ENCODE measurements around the gene CLCNKA.
A peak's percentile ranks its signal among the peaks of the same experiment; 100 is the strongest.

Gene CLCNKA

DNA sequence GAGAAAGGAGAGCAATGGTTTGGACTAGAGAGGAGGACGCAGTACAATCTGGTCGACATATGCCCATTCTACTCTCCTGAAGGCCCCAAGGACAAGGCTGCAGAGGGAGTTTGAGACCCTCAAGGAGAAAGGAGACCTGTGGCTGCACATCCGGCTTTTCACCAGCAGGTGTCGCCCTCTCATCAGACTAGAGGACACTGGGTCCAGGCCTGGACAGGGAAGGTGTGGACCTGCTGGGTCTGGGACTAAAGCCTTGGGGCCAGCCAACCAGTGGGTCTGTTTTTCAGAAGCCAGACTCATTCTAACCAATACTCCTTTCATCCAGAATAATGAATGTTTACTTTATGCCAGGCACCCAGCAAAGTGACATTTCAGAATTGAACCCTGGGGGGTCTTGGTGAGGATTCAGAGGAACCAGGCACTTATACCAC lies 12.8 kb upstream of the CLCNKA start:
- H3K4me3 ChIP-seq (ENCODE audit: low read depth, low read length) = no peak overlapping the region
- TF ChIP-seq, protein P1, sequence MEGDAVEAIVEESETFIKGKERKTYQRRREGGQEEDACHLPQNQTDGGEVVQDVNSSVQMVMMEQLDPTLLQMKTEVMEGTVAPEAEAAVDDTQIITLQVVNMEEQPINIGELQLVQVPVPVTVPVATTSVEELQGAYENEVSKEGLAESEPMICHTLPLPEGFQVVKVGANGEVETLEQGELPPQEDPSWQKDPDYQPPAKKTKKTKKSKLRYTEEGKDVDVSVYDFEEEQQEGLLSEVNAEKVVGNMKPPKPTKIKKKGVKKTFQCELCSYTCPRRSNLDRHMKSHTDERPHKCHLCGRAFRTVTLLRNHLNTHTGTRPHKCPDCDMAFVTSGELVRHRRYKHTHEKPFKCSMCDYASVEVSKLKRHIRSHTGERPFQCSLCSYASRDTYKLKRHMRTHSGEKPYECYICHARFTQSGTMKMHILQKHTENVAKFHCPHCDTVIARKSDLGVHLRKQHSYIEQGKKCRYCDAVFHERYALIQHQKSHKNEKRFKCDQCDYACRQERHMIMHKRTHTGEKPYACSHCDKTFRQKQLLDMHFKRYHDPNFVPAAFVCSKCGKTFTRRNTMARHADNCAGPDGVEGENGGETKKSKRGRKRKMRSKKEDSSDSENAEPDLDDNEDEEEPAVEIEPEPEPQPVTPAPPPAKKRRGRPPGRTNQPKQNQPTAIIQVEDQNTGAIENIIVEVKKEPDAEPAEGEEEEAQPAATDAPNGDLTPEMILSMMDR (IDR thresholded peaks at IDR 0.05; ENCODE audit: borderline replicate concordance, insufficient read depth, low read depth, low read length) = peak; percentile 96

DNA sequence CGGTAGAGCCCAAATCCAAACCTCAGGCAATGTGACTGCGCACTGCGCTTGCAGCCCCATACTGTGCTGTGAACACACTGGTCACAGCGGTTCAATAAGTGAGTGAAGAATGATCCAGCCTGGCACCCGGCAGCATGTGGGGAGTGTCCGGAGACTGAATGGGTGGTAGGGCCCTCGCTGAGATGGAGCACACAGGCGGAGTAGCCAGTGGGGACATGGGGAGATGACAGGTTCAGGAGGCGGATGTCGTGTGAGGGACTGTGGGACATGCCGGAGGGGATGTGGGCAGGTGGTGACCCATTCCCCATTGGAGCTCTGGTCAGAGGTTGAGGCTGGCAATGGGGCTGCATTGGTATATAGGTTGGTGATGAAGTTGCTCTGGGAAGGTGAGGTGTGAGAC lies 12.2 kb upstream of the CLCNKA start:
- TF ChIP-seq, protein P1 (IDR thresholded peaks at IDR 0.05; ENCODE audit: borderline replicate concordance, insufficient read depth, low read depth, low read length) = no peak

DNA sequence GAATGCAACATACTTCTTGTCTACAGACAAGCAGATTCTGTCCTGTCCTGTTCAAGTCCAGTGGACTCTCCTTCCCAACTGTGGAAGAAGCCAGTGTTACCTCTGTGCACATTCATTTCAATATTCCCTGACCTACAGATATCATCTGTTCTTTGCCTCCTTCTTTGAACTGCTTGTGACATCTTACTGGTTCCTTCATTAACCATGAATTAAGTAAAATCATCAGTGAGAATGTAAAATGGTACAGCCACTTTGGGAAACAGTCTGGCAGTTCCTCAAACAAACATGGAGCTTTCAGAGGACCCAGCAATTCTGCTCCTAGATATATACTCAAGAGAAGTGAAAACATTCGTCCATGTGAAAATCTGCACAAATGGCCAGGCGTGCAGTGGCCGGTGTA lies 11.0 kb upstream of the CLCNKA start:
- TF ChIP-seq, protein P1 (IDR thresholded peaks at IDR 0.05; ENCODE audit: borderline replicate concordance, insufficient read depth, low read depth, low read length) = no peak
- H3K4me3 ChIP-seq (ENCODE audit: low read depth, low read length) = no peak overlapping the region

More for the DNA sequence above, 12.2 kb upstream of the CLCNKA start:
- H3K4me3 ChIP-seq (ENCODE audit: low read depth, low read length) = no peak overlapping the region

DNA sequence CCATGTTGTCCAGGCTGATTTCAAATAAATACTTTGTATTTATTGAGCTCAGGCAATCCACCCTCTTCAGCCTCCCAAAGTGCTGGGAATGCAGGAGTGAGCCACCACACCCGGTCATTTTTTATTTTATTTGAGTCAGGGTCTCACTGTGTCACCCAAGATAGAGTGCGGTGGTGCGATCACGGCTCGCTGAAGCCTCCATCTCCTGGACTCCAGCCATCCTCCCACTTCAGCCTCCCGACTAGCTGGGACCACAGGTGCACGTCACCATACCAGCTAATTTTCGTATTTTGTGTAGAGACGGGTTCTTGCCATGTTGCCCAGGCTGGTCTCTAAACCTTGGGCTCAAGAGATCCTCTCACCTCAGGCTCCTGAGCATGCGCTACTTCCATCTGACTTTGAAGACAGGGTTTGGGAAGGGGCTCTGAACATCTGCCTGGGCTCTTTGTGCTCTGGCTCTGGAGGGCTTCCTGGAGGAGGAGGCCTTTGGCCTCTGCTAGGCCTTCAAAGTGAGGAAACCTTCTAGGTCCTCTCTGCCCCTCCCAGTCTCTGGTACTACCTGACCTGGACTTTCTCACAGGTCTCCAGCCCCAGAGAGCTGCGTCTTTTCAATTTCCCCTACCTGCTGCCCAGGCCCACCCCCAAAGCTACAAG lies 9.8 kb upstream of the CLCNKA start:
- TF ChIP-seq, protein P1 (IDR thresholded peaks at IDR 0.05; ENCODE audit: borderline replicate concordance, insufficient read depth, low read depth, low read length) = no peak
- no peak overlapping the region for H3K4me3 ChIP-seq (ENCODE audit: low read depth, low read length)

DNA sequence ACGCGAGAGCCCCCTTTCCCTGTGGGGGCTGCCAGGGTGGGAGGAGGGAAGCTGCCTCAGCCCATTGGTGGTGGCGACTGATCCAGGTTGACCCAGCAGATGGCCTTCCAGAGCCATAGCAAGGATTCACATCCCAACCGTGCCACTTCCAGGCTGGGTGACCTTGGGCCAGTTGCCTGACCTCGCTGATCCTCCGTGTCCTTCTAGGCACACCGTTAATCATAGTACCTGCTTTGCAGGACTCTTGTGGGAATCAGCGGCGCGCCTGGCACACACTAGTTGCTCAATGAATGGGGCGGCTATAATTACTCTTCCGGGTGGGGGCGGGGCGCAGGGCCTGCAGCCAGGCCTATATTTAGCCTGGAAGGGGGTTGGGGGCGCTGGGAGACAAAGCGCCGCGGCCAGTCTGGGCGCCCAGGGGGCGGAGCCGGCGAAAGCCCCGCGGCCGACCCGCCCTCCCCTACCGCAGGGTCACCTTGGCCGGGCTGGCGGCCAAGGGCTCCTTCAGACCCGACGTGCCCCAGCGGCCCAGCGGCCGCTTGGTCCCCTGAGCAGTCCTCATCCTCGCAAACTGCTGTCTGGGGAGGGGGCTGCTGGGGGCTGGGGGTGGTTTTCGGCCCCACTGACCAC lies 9.1 kb upstream of the CLCNKA start:
- TF ChIP-seq, protein P1 (IDR thresholded peaks at IDR 0.05; ENCODE audit: borderline replicate concordance, insufficient read depth, low read depth, low read length) = no peak
- H3K4me3 ChIP-seq (ENCODE audit: low read depth, low read length) = no peak overlapping the region

DNA sequence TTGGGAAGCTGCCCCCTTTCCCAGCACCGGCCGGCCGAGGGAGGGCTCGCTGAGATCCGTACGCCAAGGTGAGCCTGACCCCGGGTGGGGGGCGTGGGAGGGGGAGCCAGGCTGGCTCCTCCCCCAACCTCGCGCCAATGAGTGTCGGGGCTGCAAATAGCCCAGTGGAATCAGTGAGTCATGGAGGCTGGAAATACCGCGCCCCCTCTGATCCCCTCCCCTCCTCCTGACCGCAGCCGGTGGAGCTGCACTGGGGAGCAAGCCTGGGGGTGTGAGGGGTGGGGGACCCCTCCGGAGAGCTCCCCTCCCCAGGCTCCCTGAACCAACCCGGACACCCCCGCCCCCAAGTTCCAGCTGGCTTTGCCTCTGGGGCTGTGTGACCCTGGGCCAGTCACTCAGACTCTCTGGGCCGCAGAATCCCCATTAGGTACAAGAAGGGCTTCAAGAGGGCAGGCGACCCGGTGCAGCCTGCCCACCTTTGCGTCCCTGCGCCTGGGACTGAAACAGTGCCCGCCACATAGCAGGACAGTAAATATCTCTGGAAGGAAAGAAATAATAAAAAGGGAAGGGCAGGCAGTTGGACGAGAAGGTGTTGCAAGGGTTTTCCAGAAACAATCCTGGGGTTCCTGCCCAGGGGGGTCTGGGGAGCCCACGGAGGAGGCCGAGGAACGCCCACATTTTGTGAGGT lies 8.5 kb upstream of the CLCNKA start:
- H3K4me3 ChIP-seq (ENCODE audit: low read depth, low read length) = no peak overlapping the region
- TF ChIP-seq, protein P1 (IDR thresholded peaks at IDR 0.05; ENCODE audit: borderline replicate concordance, insufficient read depth, low read depth, low read length) = no peak

Measured in GM12875 (cell line).